ENCODE measurements around the gene PLCD4. TPM values are rescaled to one million over a fixed set of nuclear protein-coding genes. Genes with fewer than 3 reads are reported as not detected.

PLCD4 gene
- polyA plus RNA-seq, 3 donors: 0.04 to 0.05 TPM; not detected in 1

DNA sequence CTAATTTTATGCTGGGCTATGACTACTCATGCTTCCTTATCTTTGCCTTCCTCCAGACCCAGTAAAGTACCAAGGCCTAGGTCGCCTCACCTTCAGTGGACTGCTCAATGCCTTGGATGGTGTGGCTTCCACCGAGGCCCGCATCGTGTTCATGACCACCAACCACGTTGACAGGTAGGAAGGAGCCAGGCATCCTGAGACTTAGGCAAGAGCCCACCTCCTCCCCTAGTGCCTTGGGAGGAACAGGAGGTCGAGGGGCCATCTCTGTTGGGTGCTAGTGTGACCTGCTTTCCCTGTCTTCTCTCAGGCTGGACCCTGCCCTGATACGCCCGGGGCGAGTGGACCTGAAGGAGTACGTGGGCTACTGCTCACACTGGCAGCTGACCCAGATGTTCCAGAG lies 55.1 kb downstream of the PLCD4 start:
- Histone ChIP-seq H3K4me3 (replicated peaks in 1 of 3; ENCODE audit: low read depth in 2 of 3, low read length in 3 of 3) (no peak overlapping the region), H3K4me2 (replicated peaks; ENCODE audit: extremely low read depth, low read length, poor library complexity, severe bottlenecking) (no peak overlapping the region), H3K4me1 (ENCODE audit: control insufficient read depth in 1 of 2, insufficient read depth in 2 of 2, low read length in 2 of 2) (peaks cover 15 to 19% of the 10 kb centered on the region in 2 donors), H3K9me3 (replicated peaks in 1 of 2; ENCODE audit: control insufficient read depth in 1 of 2, insufficient read depth in 1 of 2, low read length in 2 of 2) (no peaks in the 10 kb centered on the region), H3K36me3 (replicated peaks in 1 of 2; ENCODE audit: control insufficient read depth in 1 of 2, insufficient read depth in 2 of 2, low read length in 2 of 2) (peaks cover 54 to 63% of the 10 kb centered on the region in 2 donors), H3K79me2 (ENCODE audit: insufficient read depth, low read length) (peaks cover 19% of the 10 kb centered on the region), H2AFZ (ENCODE audit: insufficient read depth, low read depth, low read length, poor library complexity, severe bottlenecking) (no peak overlapping the region), H3K9ac (ENCODE audit: insufficient read depth, low read length, poor library complexity, severe bottlenecking) (no peak overlapping the region), H4K20me1 (ENCODE audit: insufficient read depth, low read length) (no peaks in the 10 kb centered on the region), H3K27me3 (ENCODE audit: control insufficient read depth in 2 of 2, insufficient read depth in 2 of 2, low read length in 2 of 2) (no peaks in the 10 kb centered on the region), H3K27ac (ENCODE audit: low read depth in 1 of 2, low read length in 2 of 2) (no peak overlapping the region)
- Mint-ChIP-seq H3K27ac (peak overlapping the region in 1 of 7 donors; percentile 26), H3K9me3 (no peaks in the 10 kb centered on the region), H3K27me3 (ENCODE audit: low read depth in 3 of 3) (peaks cover 0 to 3% (median 0%) of the 10 kb centered on the region in 3 donors), H3K4me1 (peaks cover 21% of the 10 kb centered on the region), H3K4me3 (no peak overlapping the region), H3K36me3 (peaks cover 54 to 63% of the 10 kb centered on the region in 2 donors)
- peak in 1 of 3 donors; percentile 2 for DNase-seq
- TF ChIP-seq, protein P1, sequence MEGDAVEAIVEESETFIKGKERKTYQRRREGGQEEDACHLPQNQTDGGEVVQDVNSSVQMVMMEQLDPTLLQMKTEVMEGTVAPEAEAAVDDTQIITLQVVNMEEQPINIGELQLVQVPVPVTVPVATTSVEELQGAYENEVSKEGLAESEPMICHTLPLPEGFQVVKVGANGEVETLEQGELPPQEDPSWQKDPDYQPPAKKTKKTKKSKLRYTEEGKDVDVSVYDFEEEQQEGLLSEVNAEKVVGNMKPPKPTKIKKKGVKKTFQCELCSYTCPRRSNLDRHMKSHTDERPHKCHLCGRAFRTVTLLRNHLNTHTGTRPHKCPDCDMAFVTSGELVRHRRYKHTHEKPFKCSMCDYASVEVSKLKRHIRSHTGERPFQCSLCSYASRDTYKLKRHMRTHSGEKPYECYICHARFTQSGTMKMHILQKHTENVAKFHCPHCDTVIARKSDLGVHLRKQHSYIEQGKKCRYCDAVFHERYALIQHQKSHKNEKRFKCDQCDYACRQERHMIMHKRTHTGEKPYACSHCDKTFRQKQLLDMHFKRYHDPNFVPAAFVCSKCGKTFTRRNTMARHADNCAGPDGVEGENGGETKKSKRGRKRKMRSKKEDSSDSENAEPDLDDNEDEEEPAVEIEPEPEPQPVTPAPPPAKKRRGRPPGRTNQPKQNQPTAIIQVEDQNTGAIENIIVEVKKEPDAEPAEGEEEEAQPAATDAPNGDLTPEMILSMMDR (IDR thresholded peaks at IDR 0.05): no peak
- 95% methylated on average over 10 of the region's 10 CpGs for WGBS (ENCODE audit: insufficient coverage)
- intact Hi-C loops (cut with micrococcal nuclease): no loop called here

DNA sequence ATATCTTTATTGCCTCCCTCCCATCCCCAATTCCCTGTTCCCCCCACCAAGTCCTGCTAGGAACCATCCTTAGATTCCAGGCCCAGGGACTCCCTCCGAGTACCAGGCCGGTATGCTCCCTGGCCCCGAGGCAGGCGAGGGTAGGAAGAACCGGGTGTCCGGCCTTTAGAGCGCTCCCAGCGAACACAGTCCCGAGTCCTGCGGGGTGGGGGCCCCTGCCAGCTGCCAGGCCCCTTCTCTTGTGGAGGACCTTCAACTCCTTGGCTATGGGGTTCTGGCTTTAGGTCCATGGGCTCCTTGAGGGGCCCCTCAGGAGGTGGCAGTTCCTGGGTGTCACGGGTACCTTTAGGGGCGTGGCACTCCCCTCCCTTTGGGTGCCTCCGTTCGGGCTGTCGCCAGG lies 56.2 kb downstream of the PLCD4 start:
- Histone ChIP-seq H3K79me2 (ENCODE audit: insufficient read depth, low read length) (peaks cover 8% of the 10 kb centered on the region), H2AFZ (ENCODE audit: insufficient read depth, low read depth, low read length, poor library complexity, severe bottlenecking) (no peak overlapping the region), H3K9ac (ENCODE audit: insufficient read depth, low read length, poor library complexity, severe bottlenecking) (no peak overlapping the region), H3K9me3 (replicated peaks in 1 of 2; ENCODE audit: control insufficient read depth in 1 of 2, insufficient read depth in 1 of 2, low read length in 2 of 2) (no peaks in the 10 kb centered on the region), H4K20me1 (ENCODE audit: insufficient read depth, low read length) (no peaks in the 10 kb centered on the region), H3K4me3 (replicated peaks in 1 of 3; ENCODE audit: low read depth in 2 of 3, low read length in 3 of 3) (no peak overlapping the region), H3K4me1 (ENCODE audit: control insufficient read depth in 1 of 2, insufficient read depth in 2 of 2, low read length in 2 of 2) (peaks cover 9 to 11% of the 10 kb centered on the region in 2 donors), H3K27ac (ENCODE audit: low read depth in 1 of 2, low read length in 2 of 2) (no peak overlapping the region), H3K27me3 (ENCODE audit: control insufficient read depth in 2 of 2, insufficient read depth in 2 of 2, low read length in 2 of 2) (no peaks in the 10 kb centered on the region), H3K36me3 (replicated peaks in 1 of 2; ENCODE audit: control insufficient read depth in 1 of 2, insufficient read depth in 2 of 2, low read length in 2 of 2) (peaks cover 61 to 72% of the 10 kb centered on the region in 2 donors), H3K4me2 (replicated peaks; ENCODE audit: extremely low read depth, low read length, poor library complexity, severe bottlenecking) (no peak overlapping the region)
- peaks cover 13% of the 10 kb centered on the region for H3K4me1 Mint-ChIP-seq
- H3K36me3 Mint-ChIP-seq: peaks cover 57 to 68% of the 10 kb centered on the region in 2 donors
- TF ChIP-seq, protein P1 (IDR thresholded peaks at IDR 0.05): no peak
- WGBS (ENCODE audit: insufficient coverage): 93% methylated on average over 15 of the region's 15 CpGs
- H3K4me3 Mint-ChIP-seq: no peak overlapping the region
- no peak overlapping the region for H3K27ac Mint-ChIP-seq
- H3K27me3 Mint-ChIP-seq (ENCODE audit: low read depth in 3 of 3): peaks cover 0 to 3% (median 0%) of the 10 kb centered on the region in 3 donors
- intact Hi-C loops (cut with micrococcal nuclease): no loop called here
- no peak for DNase-seq
- H3K9me3 Mint-ChIP-seq: no peaks in the 10 kb centered on the region
